GM10847 (cell line): ENCODE data around the gene PDCD6IP.

Experiments
- POLR2A ChIP-seq: IDR thresholded peaks from 2 replicates; pipeline ENCODE4 v1.6.1; 2011; ENCODE audit not compliant: insufficient read length; ENCODE audit errors: extremely low read depth

PDCD6IP gene

DNA sequence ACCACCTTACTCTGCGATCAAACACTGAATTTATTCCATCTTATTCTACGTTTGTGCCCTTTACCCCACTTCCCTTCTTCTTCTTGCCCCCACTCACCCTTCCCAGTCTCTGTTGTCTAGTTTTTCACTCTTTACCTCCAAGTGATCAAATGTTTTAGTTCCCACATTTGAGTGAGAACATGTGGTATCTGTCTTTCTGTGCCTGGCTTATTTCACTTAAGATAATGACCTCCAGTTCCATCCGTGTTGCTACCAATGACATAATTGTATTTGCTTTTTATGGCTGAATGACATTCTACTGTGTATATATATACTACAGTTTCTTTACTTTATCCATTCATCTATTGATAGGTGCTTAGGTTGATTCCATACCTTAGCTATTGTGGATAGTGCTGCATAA is 78.8 kb downstream of the PDCD6IP start:
- TF ChIP-seq POLR2A: no peak

DNA sequence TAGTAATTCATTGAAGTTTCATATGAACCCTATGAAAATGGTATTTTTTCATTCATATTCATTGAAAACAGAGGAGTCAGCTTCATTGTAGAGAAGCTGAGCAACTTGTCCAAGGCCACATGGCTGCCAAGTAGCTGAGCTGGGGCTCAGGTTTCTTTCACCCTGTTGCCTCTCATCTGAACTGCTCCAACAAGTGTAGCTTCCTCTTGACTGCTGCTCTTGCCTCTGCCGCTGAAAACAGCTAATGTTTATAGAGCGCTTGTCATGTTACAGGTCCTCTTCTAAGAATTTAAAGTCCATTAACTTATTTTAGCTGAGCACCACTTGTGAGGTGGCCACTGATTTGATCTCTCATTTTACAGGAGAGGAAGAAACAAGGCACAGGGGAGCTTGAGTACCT is 81.1 kb downstream of the PDCD6IP start:
- TF ChIP-seq POLR2A: no peak

DNA sequence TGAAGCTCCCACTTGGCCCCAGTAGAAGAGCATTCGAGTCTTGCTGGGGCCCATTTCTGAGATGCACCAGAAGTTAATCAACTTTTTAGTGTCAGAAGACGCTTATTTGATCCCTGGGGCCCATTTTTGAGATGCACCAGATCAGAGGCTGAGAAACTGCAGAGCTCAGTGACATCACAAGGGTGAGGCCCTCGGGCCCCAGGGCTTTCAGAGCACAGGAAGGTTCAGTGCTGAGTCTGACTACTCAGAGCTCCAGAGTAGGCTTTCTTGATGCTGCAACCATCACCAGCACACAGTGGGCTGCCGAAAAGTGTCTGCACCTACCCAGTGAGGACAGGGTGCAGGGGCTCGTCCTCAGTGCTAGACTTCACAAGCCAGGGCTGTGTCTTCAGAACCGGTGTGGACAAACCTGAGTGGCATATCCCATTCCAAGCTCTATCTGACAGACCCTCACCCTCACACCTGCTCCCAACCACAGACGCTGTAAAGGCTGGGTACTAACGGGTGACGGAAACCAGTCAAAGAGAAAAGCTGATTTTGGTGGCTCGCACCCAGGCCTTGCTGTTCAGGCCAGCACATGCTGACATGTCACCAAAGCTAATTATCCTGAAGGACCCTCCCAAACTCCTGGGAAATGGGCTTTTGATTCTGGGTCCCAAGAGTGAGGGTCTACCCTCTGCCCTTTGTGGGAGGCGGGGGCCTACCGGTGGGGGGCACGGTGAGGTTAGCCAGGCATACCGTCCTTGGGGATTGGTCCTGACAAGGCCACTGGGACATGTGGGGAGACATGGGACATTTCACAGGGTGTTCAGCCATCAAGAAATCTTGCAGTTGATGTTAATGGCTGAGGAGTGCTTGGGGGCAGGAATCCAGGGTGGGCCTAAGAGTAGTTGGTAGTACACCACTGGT is 83.0 kb downstream of the PDCD6IP start:
- TF ChIP-seq POLR2A: no peak

DNA sequence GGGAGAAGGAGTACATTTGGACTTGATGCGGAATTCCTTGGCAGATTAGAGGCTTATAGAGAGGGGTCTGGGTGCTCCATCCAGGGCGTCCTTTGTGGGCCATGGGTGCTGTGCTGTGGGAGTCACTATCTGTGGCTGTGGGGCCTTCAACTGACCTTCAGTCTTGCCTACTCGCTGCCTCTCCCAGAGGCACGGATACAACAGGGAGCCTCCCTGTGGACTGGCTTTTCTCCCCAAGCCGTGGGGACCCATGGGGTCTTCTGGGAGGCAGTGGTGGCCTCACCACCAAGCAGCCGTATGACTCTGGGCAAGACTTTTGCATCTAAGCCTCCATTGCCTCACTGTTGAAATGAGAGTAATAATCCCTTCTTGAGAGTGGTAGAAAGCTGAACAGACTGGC is 83.9 kb downstream of the PDCD6IP start:
- no peak for TF ChIP-seq POLR2A

DNA sequence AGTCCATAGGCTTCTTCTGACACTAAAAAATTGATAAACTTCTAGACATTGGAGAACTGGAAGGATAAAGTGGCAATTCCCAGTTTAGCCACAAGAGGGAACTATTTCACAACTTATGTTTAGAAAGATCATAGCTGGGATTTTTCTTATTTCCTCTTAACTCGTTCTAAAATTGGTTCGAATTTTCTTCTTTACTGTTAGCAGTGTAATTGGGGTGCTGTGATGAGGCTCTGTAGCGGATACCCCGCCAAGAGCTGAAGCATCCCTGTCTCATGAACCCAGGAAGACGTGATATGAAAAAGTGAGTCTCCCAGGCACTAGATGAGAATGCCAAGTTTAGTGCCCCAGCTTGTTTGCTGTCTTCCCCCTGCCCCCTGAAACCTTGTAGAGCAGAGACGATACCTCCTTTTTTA is 85.1 kb downstream of the PDCD6IP start:
- no peak for TF ChIP-seq POLR2A

DNA sequence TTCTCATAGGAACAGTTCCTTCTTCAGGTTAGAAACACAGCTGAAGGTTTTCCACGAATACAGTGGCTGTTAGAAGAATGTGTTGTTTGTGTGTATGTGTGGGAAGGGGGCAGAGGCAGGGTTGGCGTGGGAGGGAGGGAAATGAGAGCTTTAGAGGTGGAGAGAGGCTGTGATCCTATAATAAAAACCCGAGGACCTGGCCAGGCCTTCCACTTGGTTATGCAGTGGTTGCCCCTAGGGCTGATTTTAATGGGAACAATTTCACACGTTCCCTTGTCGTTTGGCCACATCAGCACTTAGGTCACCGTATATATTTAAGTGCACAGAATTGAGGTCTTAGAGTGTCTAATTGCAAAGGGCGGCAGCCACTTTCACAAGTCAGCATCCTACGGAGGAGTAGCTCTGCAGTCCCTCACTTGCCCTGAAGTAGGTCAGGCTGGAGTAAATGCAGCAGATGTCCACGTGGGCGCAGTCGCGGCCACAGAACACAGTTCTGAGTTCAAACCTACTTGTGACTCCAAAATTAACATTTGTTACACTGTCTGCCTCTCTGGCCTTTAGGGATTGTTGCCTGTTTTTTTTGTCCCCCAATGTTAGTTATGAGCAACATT is 85.6 kb downstream of the PDCD6IP start:
- TF ChIP-seq POLR2A: no peak

DNA sequence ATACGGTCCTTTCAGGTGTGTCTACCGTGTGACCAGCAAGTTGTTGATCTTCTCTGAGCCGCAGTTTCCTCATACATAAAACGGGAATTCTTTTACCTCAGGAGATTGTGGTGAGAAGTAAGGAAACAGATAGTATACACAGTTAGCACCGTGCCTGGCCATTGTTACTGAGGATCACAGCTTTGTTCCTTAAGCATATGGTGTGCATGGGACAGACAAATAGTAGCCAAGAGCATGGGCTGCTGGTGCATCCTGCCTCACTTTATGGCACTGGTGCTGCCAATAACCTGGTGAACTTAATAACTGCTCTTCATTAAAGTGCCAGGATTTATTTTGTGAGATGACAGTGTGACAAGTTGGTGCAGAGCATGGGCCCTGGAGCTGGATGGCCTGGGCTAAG is 86.3 kb downstream of the PDCD6IP start:
- TF ChIP-seq POLR2A: no peak

DNA sequence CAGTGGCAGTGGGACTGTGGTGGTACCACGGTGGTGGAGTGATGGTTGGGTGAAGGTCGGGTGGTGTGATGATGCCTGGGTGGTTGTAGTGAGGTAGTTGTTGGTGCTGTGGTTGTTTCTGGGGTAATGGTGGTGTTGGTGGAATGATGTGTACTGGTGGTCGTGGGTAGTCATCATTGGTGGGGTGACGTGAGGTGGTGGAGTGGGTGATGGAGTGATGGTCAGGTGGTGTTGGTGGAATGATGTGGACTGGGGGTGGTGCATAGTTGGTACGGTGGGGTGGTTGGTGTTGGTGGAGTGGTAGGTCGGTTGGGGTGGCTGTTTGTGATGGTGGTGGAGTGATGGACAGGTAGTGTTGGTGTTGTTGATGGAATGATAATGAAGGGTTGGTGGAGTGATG is 87.1 kb downstream of the PDCD6IP start:
- no peak for TF ChIP-seq POLR2A

DNA sequence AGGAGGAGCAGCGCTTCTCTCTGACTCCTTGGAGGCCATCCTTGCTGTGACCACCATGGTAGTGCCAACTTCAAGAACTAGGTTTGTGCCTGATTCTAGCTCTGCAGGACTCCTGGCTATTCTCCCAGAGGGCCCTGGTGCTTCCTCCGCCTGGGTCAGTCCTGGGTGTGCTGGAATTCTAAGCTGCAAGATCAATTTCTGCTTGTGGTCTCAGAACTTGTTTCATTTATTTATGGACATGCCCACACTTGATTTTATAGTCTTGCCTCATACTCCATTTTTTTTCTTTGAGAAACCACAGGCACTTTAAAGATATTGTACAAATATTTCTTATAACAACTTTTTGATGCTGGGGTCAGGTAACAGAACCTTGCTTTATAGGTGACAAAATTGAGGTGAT is 87.6 kb downstream of the PDCD6IP start:
- TF ChIP-seq POLR2A: no peak

DNA sequence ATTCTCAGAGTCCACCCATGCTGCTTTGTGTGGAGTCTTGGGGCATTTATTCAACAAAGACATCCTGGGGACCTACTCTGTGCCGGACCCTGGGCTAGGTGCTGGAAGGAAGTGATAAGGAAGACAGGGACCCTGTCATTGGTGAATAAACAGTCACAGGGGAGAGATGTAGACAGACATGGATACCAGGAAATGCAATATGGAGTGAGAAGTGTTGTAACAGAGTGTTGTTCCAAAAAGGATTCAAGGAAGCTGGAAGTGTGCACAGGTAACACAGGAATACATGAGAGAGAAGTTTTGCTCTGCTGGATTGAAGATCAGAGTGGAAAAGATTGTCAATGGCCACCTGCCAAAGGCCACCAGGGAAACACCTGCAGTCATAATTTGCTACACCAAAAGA is 89.0 kb downstream of the PDCD6IP start:
- TF ChIP-seq POLR2A: no peak

DNA sequence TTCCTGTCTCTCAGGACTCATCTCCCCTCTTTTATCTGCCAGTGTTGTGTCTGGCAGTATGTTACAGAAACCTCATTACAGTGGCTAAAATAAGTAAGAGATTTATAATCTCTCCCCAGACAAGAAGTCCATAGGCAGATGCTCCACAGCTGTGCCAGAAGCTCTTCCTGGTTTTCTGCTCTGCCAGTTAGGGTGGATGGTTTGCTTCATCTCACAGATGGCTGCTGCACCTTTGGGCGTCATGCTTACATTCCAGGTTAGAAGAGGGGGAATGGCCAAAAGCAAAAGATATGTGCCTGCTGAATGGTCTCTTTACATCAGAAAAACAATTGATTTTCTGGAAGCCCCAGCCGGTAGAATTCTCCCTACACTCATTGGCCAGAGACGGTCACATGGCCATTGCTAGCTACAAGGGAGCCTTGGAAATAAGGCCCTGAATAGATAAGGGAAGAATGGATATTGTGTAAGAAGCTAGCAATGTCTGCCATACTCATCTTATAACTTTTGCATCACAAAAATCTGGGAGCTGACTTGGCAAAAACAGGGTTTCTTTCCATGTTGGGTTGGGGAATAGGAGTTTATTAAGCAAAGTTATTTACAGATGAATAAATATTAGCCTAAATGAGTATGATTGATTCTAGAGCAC is 91.1 kb downstream of the PDCD6IP start:
- no peak for TF ChIP-seq POLR2A

DNA sequence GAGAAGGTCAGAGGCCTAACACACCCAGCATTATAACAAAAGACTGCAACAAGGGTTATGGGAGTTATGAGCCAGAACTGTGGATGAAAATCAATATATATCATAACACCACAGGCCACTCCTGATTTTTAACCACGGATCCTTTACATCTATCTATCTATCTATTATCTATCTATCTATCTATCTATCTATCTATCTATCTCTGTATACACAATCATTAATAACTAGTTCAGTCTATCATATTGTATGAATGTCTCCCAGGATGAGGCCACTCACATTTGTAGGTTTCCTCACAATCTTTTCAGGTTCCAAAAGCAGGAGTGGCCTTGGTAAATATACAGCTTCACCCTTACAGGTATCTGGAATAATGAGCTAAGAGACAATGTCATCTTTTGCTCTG is 94.2 kb downstream of the PDCD6IP start:
- no peak for TF ChIP-seq POLR2A

DNA sequence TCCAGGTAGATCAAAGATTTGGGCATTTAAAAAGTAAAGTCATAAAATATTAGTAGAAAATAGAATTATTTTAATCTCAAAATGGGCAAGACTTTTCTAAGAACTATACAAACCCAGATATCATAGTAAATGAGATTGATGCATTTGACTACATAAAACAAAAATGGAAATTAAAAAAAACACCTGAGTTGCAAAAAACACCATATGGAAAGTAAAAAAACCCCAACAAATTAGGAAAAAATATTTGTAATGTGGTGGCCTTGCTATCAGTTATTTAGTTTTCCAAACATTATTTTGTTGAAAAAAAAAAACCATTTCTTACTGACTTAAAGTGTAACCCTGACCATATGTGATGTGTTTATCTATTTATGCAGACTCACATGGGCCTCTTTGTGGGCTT is 97.2 kb downstream of the PDCD6IP start:
- no peak for TF ChIP-seq POLR2A

DNA sequence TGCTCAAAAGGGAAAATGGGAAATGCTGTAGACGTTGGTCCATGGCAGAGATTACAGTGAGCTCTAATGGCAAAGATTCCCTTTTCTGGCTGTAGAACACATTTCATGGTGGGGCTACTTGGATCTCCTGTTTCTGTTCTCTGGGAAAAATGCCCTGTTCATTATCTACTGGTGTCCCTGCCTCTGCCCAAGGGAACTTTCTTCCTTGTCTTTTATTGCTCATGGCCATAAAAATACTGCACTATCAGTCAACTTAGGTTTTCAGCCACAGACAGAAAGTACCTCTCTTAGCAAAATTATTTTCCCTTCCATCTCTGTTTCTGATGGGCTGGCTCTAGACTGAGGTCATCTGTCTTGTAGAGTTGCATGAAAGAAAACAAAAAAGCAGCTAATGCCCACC is 98.9 kb downstream of the PDCD6IP start:
- TF ChIP-seq POLR2A: no peak

DNA sequence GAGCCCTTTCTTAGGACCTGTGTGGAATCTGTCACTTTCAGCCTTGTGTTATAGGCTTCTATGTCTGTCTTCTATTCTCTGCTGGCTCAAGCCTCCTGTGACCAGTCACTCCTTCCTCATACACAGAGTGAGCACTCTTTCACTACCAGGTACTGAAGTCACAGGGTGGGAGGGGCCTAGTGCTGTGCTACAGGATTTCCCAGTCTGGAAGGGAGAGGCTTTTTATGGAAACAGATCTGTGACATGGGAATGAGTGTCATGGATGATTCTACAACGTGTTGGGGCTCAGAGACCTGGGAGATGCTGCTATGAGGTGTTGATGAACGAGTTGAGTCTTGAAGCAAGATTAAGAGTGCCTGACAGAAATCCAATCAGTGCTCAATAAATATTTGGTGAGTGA is 100.5 kb downstream of the PDCD6IP start:
- TF ChIP-seq POLR2A: no peak

DNA sequence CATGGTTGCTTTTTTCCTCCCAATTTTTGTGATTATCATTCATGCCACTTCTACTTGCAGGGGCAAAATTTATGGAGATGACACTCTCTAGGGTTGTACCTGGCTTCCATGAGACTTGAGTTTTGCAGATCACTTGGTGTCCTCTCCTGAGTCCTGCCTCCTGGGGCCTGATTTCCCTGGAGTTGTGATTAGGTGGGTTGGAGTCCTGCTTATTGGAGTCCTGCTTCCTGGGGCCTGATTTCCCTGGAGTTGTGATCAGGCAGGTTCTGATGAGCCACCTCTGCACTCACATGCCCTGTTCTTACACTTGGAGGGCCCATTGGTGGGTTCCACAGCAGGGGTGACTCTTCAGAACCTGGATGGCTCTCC is 102.0 kb downstream of the PDCD6IP start:
- TF ChIP-seq POLR2A: no peak
